ENCODE results near the gene ANKS1A. TPM values are rescaled to one million over a fixed set of nuclear protein-coding genes. Genes with fewer than 3 reads are reported as not detected.

The ANKS1A gene
- total RNA-seq, 4 donors from 2014 or later, result 5.3 to 8.6 (median 7.0) TPM

- intact Hi-C loops (cut with DNase I; ENCODE audit: low total_unique reads), result no loop called here
- ATAC-seq, result no peak
- peak overlapping the region in 1 of 4 donors; percentile 16 for H3K27ac ChIP-seq
Observed at GRCh38 chr6:35091346-35092083, 202.5 kb downstream of the ANKS1A start.

GRCh38 chr6:35092362-35093117, 203.5 kb downstream of the ANKS1A start:
- peak in 1 of 2 donors; percentile 37 for DNase-seq
- H3K4me3 ChIP-seq, result no peak overlapping the region
- peak in 1 of 2 donors; percentile 28 for ATAC-seq
- intact Hi-C loops (cut with DNase I; ENCODE audit: low total_unique reads) (no loop called here), in situ Hi-C loops (cut with MboI; ENCODE audit: low sequenced_read_pairs in 4 of 4) (no loop called here)
- H3K27ac ChIP-seq, result peak overlapping the region in 1 of 4 donors; percentile 16
- H3K9me3 ChIP-seq, result no peaks in the 10 kb centered on the region
- H3K4me1 ChIP-seq, result peaks cover 0 to 5% of the 10 kb centered on the region in 2 donors
- H3K27me3 ChIP-seq, result no peaks in the 10 kb centered on the region
- H3K36me3 ChIP-seq, result peaks cover 0 to 17% of the 10 kb centered on the region in 2 donors
- TF ChIP-seq POLR2A (IDR thresholded peaks at IDR 0.05), result no peak
- no peak for TF ChIP-seq CTCF (IDR thresholded peaks at IDR 0.05 in 4 of 5, conservative IDR thresholded peaks at IDR 0.05 in 1 of 5)

More at GRCh38 chr6:35091346-35092083, 202.5 kb downstream of the ANKS1A start:
- TF ChIP-seq CTCF (IDR thresholded peaks at IDR 0.05 in 4 of 5, conservative IDR thresholded peaks at IDR 0.05 in 1 of 5), result no peak
- no peak for TF ChIP-seq POLR2A (IDR thresholded peaks at IDR 0.05)
- H3K4me1 ChIP-seq, result peaks cover 0 to 4% of the 10 kb centered on the region in 2 donors
- H3K9me3 ChIP-seq, result no peaks in the 10 kb centered on the region
- H3K27me3 ChIP-seq, result no peaks in the 10 kb centered on the region
- peaks cover 0 to 27% of the 10 kb centered on the region in 2 donors for H3K36me3 ChIP-seq
- DNase-seq, result no peak
- in situ Hi-C loops (cut with MboI; ENCODE audit: low sequenced_read_pairs in 4 of 4), result no loop called here
- H3K4me3 ChIP-seq, result no peak overlapping the region

GRCh38 chr6:35093118-35093445, 204.0 kb downstream of the ANKS1A start:
- ATAC-seq (no peak), DNase-seq (no peak)
- Histone ChIP-seq H3K36me3 (peaks cover 0 to 13% of the 10 kb centered on the region in 2 donors), H3K9me3 (no peaks in the 10 kb centered on the region), H3K4me1 (peaks cover 0 to 5% of the 10 kb centered on the region in 2 donors), H3K27me3 (no peaks in the 10 kb centered on the region), H3K4me3 (no peak overlapping the region), H3K27ac (no peak overlapping the region)
- intact Hi-C loops (cut with DNase I; ENCODE audit: low total_unique reads), result no loop called here
- TF ChIP-seq CTCF (IDR thresholded peaks at IDR 0.05 in 4 of 5, conservative IDR thresholded peaks at IDR 0.05 in 1 of 5) (no peak), POLR2A (IDR thresholded peaks at IDR 0.05) (no peak)
- in situ Hi-C loops (cut with MboI; ENCODE audit: low sequenced_read_pairs in 4 of 4), result no loop called here

GRCh38 chr6:35093783-35094182, 204.7 kb downstream of the ANKS1A start:
- intact Hi-C loops (cut with DNase I; ENCODE audit: low total_unique reads) (no loop called here), in situ Hi-C loops (cut with MboI; ENCODE audit: low sequenced_read_pairs in 4 of 4) (no loop called here)
- DNase-seq, result no peak
- no peak for TF ChIP-seq CTCF (IDR thresholded peaks at IDR 0.05 in 4 of 5, conservative IDR thresholded peaks at IDR 0.05 in 1 of 5)
- no peak for TF ChIP-seq POLR2A (IDR thresholded peaks at IDR 0.05)
- peaks cover 0 to 8% of the 10 kb centered on the region in 2 donors for H3K36me3 ChIP-seq
- ATAC-seq, result no peak
- H3K9me3 ChIP-seq, result no peaks in the 10 kb centered on the region
- no peak overlapping the region for H3K27ac ChIP-seq
- no peaks in the 10 kb centered on the region for H3K27me3 ChIP-seq
- peaks cover 0 to 5% of the 10 kb centered on the region in 2 donors for H3K4me1 ChIP-seq
- no peak overlapping the region for H3K4me3 ChIP-seq
